ENCODE results near the gene FPGS. TPM values are rescaled to one million over a fixed set of nuclear protein-coding genes. Genes with fewer than 3 reads are reported as not detected.
A peak's percentile ranks its signal among the peaks of the same experiment; 100 is the strongest.

FPGS gene
- total and polyA plus RNA-seq, 7 donors, result 9.2 to 51.3 (median 32.6) TPM

DNA sequence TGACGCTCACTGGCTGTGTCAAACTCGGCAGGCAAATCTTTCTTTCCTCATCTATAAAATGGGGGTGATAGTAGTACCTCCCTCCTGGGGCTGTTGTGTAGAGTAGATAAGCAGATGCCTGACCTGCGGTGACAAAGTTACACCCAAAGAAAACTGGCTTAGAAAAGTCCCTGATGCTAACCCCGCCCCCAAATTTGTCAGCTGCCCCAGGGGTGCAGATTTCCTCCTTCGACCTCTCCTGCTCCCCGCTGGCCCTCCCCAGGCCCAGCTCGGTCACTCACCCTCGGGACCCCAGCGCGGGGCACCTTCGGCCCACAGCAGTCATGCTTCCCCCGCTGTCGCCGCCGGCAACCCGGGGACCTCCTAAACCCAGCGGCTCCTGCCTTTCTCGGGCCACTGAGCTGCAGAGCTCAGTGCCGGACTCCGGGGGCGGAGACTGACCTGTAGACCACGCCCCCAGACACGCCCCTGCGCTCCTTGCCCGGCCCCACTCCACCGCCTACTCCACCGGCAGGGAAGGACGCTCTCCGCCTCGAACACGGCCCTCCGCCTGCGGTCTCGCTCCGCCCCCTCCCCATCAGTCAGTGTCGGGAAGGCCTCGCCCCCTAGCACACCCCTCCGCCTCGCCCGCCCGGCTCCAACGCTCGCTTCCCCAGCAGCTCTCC lies 31.6 kb upstream of the FPGS start:
- intact Hi-C loops (cut with DNase I), result loop anchor here (1.0 kb wide), 1 partner anchor 14 kb away; no protein-coding TSS in a partner anchor

DNA sequence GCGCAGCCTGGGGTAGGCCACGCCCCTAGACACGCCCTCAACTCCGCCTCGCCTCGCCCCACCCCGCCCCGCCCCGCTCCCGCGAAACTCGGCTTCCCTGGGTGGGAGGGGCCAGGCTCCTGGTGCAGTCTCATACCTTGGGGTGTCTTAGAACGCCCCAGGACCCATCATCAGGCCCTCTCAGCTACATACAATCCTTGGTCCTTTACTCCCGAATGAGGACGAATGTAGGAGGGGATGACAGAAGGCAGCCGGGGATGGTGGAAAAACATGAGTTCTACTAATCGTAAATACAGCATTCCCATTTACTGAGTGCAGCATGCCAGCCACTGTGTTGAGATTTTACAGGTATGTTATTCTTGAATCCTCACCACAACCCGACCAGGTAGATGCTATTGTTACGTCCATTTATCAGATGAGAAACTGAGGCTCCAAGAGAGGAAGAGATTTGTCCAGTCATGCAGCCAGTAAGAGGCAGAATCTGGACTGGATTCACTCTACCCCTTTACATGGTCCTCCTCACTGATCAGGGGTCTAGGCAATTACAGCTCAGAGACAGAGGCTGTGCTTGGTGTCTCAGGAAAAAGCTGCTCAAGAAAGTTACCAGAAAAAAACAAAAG lies 31.0 kb upstream of the FPGS start:
- TF ChIP-seq POLR2AphosphoS5 (IDR thresholded peaks at IDR 0.05) (no peak), POLR2A (IDR thresholded peaks at IDR 0.05) (no peak), EP300 (IDR thresholded peaks at IDR 0.05) (no peak)
- TF ChIP-seq, protein P1, sequence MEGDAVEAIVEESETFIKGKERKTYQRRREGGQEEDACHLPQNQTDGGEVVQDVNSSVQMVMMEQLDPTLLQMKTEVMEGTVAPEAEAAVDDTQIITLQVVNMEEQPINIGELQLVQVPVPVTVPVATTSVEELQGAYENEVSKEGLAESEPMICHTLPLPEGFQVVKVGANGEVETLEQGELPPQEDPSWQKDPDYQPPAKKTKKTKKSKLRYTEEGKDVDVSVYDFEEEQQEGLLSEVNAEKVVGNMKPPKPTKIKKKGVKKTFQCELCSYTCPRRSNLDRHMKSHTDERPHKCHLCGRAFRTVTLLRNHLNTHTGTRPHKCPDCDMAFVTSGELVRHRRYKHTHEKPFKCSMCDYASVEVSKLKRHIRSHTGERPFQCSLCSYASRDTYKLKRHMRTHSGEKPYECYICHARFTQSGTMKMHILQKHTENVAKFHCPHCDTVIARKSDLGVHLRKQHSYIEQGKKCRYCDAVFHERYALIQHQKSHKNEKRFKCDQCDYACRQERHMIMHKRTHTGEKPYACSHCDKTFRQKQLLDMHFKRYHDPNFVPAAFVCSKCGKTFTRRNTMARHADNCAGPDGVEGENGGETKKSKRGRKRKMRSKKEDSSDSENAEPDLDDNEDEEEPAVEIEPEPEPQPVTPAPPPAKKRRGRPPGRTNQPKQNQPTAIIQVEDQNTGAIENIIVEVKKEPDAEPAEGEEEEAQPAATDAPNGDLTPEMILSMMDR (IDR thresholded peaks at IDR 0.05), result no peak
- H3K27me3 ChIP-seq, result no peaks in the 10 kb centered on the region
- intact Hi-C loops (cut with DNase I), result loop anchor here (1.0 kb wide), 1 partner anchor 14 kb away; no protein-coding TSS in a partner anchor
- WGBS, 2 donors, result 4 to 9% methylated on average over 19 of the region's 19 CpGs
- H3K4me3 ChIP-seq, result peak overlapping the region; percentile 27 to 57 (median 53)
- DNase-seq, result no peak
- no peaks in the 10 kb centered on the region for H3K36me3 ChIP-seq
- peaks cover 0 to 12% (median 9%) of the 10 kb centered on the region in 4 donors for H3K4me1 ChIP-seq
- peak overlapping the region; percentile 47 to 70 (median 56) for H3K27ac ChIP-seq
- H3K9me3 ChIP-seq, result no peaks in the 10 kb centered on the region

More for the DNA sequence above, 31.6 kb upstream of the FPGS start:
- TF ChIP-seq POLR2A (IDR thresholded peaks at IDR 0.05) (no peak), POLR2AphosphoS5 (IDR thresholded peaks at IDR 0.05) (peak; percentile 43 to 75 (median 68))
- peak; percentile 99 for DNase-seq
- 1 to 2% methylated on average over 43 of the region's 43 CpGs for WGBS, 2 donors
- H3K4me3 ChIP-seq, result peak overlapping the region; percentile 27 to 57 (median 53)
- peaks cover 0 to 12% (median 9%) of the 10 kb centered on the region in 4 donors for H3K4me1 ChIP-seq
- H3K36me3 ChIP-seq, result no peaks in the 10 kb centered on the region
- peak overlapping the region; percentile 56 to 69 (median 63) for H3K27ac ChIP-seq
- H3K9me3 ChIP-seq, result no peaks in the 10 kb centered on the region
- no peaks in the 10 kb centered on the region for H3K27me3 ChIP-seq

DNA sequence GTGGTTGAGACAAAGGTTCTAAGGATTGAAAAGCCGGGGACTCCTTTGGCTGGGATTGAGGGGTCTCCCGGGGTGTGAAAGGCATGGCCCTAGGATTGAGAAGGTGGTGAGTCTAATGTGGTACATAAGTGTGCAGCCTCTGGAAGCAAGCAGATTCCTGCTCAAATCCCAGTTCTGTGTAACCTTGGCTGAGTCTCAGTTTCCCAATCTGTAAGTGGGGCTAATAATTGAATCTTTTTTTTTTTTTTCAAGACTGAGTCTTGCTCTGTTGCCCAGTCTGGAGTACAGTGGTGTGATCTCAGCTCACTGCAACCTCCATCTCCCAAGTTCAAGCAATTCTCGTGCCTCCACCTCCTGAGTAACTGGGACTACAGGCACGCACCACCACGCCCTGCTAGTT lies 30.1 kb upstream of the FPGS start:
- Histone ChIP-seq H3K27ac (no peak overlapping the region), H3K9me3 (no peaks in the 10 kb centered on the region), H3K36me3 (no peaks in the 10 kb centered on the region), H3K4me1 (peaks cover 0 to 12% (median 9%) of the 10 kb centered on the region in 4 donors), H3K4me3 (no peak overlapping the region), H3K27me3 (no peaks in the 10 kb centered on the region)
- 79 to 93% methylated on average over 5 of the region's 5 CpGs for WGBS, 2 donors
- DNase-seq, result no peak
- intact Hi-C loops (cut with DNase I), result no loop called here
- TF ChIP-seq POLR2AphosphoS5 (IDR thresholded peaks at IDR 0.05) (no peak), EP300 (IDR thresholded peaks at IDR 0.05) (no peak)

DNA sequence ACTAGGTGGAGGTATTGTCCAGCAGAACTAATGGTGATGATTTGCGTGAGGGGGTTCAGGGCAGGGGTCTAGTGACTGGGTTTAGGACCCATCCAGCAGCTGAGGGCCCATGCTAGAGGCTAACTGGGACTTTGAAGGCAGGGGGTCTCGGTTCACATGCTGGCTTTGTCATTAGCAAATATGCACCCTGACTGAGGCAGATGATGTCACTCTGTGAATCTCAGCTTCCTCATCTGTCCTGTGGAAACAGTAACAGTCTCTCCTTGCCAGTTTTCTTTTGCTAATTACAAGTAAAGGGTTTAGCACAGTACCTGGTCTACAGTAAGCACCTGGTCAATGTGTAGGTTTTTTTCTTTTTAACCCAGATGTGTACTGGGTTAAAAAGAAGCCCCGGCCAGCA lies 29.4 kb upstream of the FPGS start:
- DNase-seq, result no peak
- Histone ChIP-seq H3K27ac (no peak overlapping the region), H3K4me3 (no peak overlapping the region), H3K9me3 (no peaks in the 10 kb centered on the region), H3K4me1 (peaks cover 0 to 12% (median 9%) of the 10 kb centered on the region in 4 donors), H3K36me3 (no peaks in the 10 kb centered on the region), H3K27me3 (no peaks in the 10 kb centered on the region)
- intact Hi-C loops (cut with DNase I), result no loop called here
- 83 to 91% methylated on average over 3 of the region's 3 CpGs for WGBS, 2 donors
- no peak for TF ChIP-seq EP300 (IDR thresholded peaks at IDR 0.05)
- TF ChIP-seq, protein P1 (IDR thresholded peaks at IDR 0.05), result no peak
- no peak for TF ChIP-seq POLR2A (IDR thresholded peaks at IDR 0.05)
- TF ChIP-seq POLR2AphosphoS5 (IDR thresholded peaks at IDR 0.05), result no peak

DNA sequence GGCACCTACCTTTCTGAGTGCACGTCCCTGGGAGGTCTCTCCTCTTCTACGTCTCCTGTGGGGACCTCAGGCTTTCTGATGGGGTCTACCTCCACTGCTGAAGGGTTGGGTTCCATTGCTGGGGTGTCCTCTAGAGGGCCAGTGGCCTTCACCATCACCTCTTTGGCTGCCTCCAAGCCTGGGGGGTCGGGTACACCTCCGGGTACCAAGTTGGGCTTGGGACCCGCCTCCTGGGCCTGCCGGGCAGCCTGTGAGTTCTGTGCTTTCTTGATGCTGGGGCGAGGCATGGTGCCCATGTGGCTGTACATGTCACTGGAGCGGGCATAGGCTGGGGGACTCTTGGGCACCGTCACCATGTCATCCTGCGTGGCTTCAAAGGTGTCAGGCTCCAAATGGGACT lies 28.7 kb upstream of the FPGS start:
- H3K9me3 ChIP-seq, result no peaks in the 10 kb centered on the region
- peaks cover 0 to 12% (median 9%) of the 10 kb centered on the region in 4 donors for H3K4me1 ChIP-seq
- DNase-seq, result no peak
- 84 to 91% methylated on average over 10 of the region's 10 CpGs for WGBS, 2 donors
- H3K27me3 ChIP-seq, result no peaks in the 10 kb centered on the region
- no peak overlapping the region for H3K27ac ChIP-seq
- H3K36me3 ChIP-seq, result no peaks in the 10 kb centered on the region
- TF ChIP-seq EP300 (IDR thresholded peaks at IDR 0.05) (no peak), POLR2A (IDR thresholded peaks at IDR 0.05) (no peak), POLR2AphosphoS5 (IDR thresholded peaks at IDR 0.05) (no peak)
- TF ChIP-seq, protein P1 (IDR thresholded peaks at IDR 0.05), result no peak
- H3K4me3 ChIP-seq, result no peak overlapping the region
- intact Hi-C loops (cut with DNase I), result no loop called here
